Posterior vena cava (tissue), 2 donors: Measurements from ENCODE around the gene PPP3CB. TPM values are rescaled to one million over a fixed set of nuclear protein-coding genes. Genes with fewer than 3 reads are reported as not detected.

Source experiments
- DNase-seq: peaks from one replicate; pipeline ENCODE4 v3.0.0-alpha.2; 2020; ENCODE audit warnings: low spot score
- intact Hi-C, 2 donors: fragments of 100-400 bp; cut with DNase I; formaldehyde crosslinking; loops; one replicate each; pipeline versions ENCODE4 v1.14.1 to v1.14.2; 2022 to 2023
- total RNA-seq, 2 donors: library from RNA; stranded (reverse); fragmentation: NEBNext Ultra II Directional; extraction: Animal tissue kit (Norgen Biotek cat#: 25700); gene quantifications; one replicate each; pipeline ENCODE4 v1.2.1, GENCODE V29; 2021
- donor health status: DM: yes; HTN: yes; CAD: no.
- donor health status: DM: yes; HTN: yes; CAD: no.

The PPP3CB gene
- total RNA-seq, 2 donors from 2014 or later, result 70.4 to 76.3 TPM

GRCh38 chr10:73386583-73386982 lies 109.2 kb downstream of the PPP3CB start:
- intact Hi-C loops, result no loop called here
- no peak for DNase-seq

Other genes starting within 250 kb of the PPP3CB start
- 1 to 10 TPM; 8.7 to 8.9 TPM for gene DNAJC9, start 248.8 kb downstream of the PPP3CB start, total RNA-seq
- gene MRPS16, start 243.4 kb downstream of the PPP3CB start, total RNA-seq, result 10 to 100 TPM; 51.8 to 59.0 TPM
- 1 to 10 TPM in 1 of 2 donors, under 1 TPM in 1; 0.76 to 1.6 TPM for gene CFAP70, start 137.2 kb downstream of the PPP3CB start, total RNA-seq
- gene ANXA7, start 82.0 kb downstream of the PPP3CB start, total RNA-seq, result 100 to 1,000 TPM; 114 to 131 TPM
- gene MSS51, start 62.5 kb downstream of the PPP3CB start, total RNA-seq, result 1 to 10 TPM; 2.1 to 2.2 TPM
- gene USP54, start 95.3 kb upstream of the PPP3CB start, total RNA-seq, result 10 to 100 TPM; 53.9 to 58.3 TPM
- gene MYOZ1, start 145.4 kb upstream of the PPP3CB start, total RNA-seq, result 1 to 10 TPM; 2.8 to 3.3 TPM
- 1 to 10 TPM; 3.1 to 4.7 TPM for gene SYNPO2L, start 160.0 kb upstream of the PPP3CB start, total RNA-seq
- gene AGAP5, start 202.1 kb upstream of the PPP3CB start, total RNA-seq, result 1 to 10 TPM; 7.3 to 7.8 TPM
- gene SEC24C, start 248.3 kb upstream of the PPP3CB start, total RNA-seq, result 10 to 100 TPM; 51.3 to 51.4 TPM